H1 (cell line): ENCODE measurements around the gene PSMC1. TPM values are rescaled to one million over a fixed set of nuclear protein-coding genes. Genes with fewer than 3 reads are reported as not detected.

Experiments
- EZH2 ChIP-seq: fragments of 200-600 bp; sonication (generic); IDR thresholded peaks from 2 replicates; pipeline ENCODE4 v1.7.1; 2012; ENCODE audit warnings: low read depth, mild to moderate bottlenecking, moderate library complexity, low read length, inconsistent platforms; ENCODE audit not compliant: severe bottlenecking
- polyA plus RNA-seq, 7 experiments: library from polyadenylated mRNA; depleted of rRNA in 3 of 7; stranded (reverse) in 5 of 7; unstranded in 2 of 7; fragments of >200 nt in 5 of 7; fragments of 200-250 nt in 2 of 7; gene quantifications; 1 replicate in 5 of 7; 2 replicates in 1 of 7; 4 replicates in 1 of 7; pipeline versions ENCODE4 v1.2.1 to v1.2.3, GENCODE V29; 2011 to 2013; ENCODE audit warnings: missing spikeins in 2 of 7, mixed read lengths in 2 of 7
- total RNA-seq: library from RNA; stranded (reverse); fragmentation: NEBNext Ultra II Directional; extraction: Animal tissue kit (Norgen Biotek cat#: 25700); gene quantifications from 2 replicates; pipeline ENCODE4 v1.2.1, GENCODE V29; 2021

The PSMC1 gene
- total and polyA plus RNA-seq, 2 of the 8 experiments (the other 6 are each of a cell fraction or from before 2014, with no cell fraction given): 46.2 to 99.6 TPM

DNA sequence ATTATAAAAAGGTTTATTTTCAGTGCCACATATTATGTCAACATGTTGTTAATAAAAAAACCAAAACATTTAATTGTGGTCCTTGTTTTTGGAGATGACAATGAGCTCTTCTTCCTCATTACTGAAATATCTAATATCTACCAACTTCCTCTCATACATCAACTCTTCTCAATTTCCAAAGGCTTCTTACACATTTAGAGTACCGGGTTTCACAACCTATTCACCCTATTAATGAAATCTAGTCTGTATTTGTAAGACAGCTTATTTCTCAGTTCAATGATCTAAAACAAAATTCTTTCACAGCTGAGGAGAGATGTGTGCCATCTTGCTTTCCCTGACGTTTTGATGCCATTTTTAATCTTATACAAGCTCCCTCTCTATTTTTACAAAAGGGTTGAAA is 60.9 kb downstream of the PSMC1 start (continued):
- TF ChIP-seq EZH2: no peak
